LNCAP (cell line): ENCODE results near the gene NR1H2.

ENCODE experiments used
- CTCF ChIP-seq: fragments of 450-650 bp; IDR thresholded peaks from 2 replicates; pipeline ENCODE4 v1.5.1; 2017; ENCODE audit warnings: mild to moderate bottlenecking

NR1H2 gene

DNA sequence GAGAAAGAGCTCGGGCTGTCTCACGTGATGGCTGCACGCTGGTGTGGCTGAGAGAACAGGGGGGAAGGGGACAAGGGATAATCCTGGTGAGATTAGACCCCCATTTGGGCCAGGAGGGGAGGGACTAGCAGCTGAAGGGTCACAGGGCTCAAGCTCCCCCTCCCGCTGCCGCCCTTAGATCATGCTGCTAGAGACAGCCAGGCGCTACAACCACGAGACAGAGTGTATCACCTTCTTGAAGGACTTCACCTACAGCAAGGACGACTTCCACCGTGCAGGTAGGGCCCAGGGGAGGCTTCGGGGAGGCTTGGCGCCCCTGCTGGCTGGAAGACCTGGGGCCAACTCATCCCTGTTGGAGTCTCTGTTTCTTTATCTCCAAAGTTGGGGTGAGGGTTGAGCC lies 3.3 kb downstream of the NR1H2 start:
- TF ChIP-seq CTCF: no peak

DNA sequence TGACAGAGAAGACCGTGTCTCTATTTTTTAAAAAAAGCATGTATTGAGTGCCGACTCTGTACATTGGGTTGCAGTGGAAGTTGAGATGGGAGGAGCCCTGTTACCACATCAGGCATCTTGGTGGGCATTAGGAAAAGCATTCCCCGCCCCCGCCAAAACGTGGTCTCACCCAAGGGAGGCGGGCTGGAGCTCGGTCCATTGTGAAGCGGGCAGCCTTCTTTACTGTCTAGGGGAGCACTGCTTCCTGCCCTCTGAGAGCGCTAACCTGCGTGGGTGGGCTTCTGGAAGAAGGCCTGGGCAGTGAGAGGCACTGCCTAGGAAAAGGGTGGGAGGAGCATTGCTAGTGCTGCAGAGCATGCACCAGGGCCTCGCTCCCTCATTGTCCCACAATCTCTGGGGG lies 3.9 kb downstream of the NR1H2 start:
- no peak for TF ChIP-seq CTCF

- TF ChIP-seq CTCF: no peak
Observed at GRCh38 chr19:50380751-50381151, 4.5 kb downstream of the NR1H2 start.

- no peak for TF ChIP-seq CTCF
Observed at GRCh38 chr19:50381881-50382729, 5.8 kb downstream of the NR1H2 start.

GRCh38 chr19:50383001-50383851 lies 7.0 kb downstream of the NR1H2 start:
- TF ChIP-seq CTCF: no peak

DNA sequence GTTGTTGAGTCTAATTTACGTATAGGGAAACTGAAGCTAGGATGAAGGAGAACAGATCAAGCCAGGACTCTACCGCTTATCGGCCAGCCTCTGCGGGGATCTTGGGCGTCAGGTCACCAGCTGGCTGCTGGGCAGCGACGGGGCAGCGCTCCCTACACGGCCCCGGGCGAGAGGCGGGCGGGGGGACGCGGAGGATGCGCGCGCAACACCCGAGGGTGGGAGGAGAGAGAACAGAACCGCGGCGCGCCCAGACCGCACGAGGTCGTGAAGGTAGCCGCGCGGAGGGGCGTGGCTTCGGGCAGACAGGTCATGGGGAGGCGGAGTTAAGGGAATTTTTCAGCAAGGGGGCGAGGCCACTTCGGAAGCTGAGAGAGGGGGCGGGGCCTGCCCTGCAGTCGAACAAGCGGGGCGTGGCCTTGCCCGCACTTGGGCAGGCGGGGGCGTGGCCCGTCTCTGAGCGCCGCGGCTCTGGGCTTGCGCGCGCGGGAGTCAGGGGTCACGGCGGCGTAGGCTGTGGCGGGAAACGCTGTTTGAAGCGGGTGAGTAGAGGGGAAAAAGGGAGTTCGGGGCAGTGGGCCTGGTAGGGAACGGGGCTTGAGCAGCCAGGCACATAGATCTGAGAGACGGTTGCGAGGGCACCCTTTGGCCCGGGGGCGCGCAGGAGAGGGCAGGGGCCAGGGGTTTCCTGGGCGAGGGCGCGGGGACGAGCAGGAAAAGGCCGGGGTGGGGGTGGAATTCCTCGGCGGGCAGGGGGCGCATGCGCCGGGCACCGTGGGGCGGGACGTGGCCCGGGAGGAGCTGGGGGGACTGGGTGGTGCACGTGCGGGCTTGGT lies 7.8 kb downstream of the NR1H2 start, which contains the start of gene POLD1:
TSS of gene POLD1 (plus strand) at position 496 of the 833 bp plus-strand sequence. CDS start 14,505 bp downstream, outside the sequence.
- TF ChIP-seq CTCF: no peak
